ENCODE results near the gene ABHD12. TPM values are rescaled to one million over a fixed set of nuclear protein-coding genes. Genes with fewer than 3 reads are reported as not detected.
"Not testable (repeated sequence)": the region's sequence is repeated elsewhere in the genome, so short reads cannot be mapped to it uniquely, and the experiment has no call there.

The ABHD12 gene
- total RNA-seq, 2 donors from 2014 or later: 33.1 to 47.3 TPM

GRCh38 chr20:25269057-25269832, 121.4 kb downstream of the ABHD12 start:
- H3K4me3 Mint-ChIP-seq: no peak overlapping the region
- H3K9me3 Mint-ChIP-seq: no peaks in the 10 kb centered on the region
- ATAC-seq: no peak
- H3K4me1 Mint-ChIP-seq (ENCODE audit: low read depth in 2 of 2): peaks cover 2 to 3% of the 10 kb centered on the region in 2 donors
- H3K36me3 Mint-ChIP-seq: no peaks in the 10 kb centered on the region
- H3K27ac Mint-ChIP-seq: peak overlapping the region in 1 of 2 donors; percentile 12
- no peaks in the 10 kb centered on the region for H3K27me3 Mint-ChIP-seq
- no peak for DNase-seq (ENCODE audit: low spot score)

GRCh38 chr20:25260770-25261437, 129.7 kb downstream of the ABHD12 start:
- H3K4me1 Mint-ChIP-seq (ENCODE audit: low read depth in 2 of 2); ATAC-seq; H3K9me3 Mint-ChIP-seq; H3K4me3 Mint-ChIP-seq; H3K27ac Mint-ChIP-seq; DNase-seq (ENCODE audit: low spot score); H3K27me3 Mint-ChIP-seq: not testable (repeated sequence)
- H3K36me3 Mint-ChIP-seq: peaks cover 12% of the 10 kb centered on the region

DNA sequence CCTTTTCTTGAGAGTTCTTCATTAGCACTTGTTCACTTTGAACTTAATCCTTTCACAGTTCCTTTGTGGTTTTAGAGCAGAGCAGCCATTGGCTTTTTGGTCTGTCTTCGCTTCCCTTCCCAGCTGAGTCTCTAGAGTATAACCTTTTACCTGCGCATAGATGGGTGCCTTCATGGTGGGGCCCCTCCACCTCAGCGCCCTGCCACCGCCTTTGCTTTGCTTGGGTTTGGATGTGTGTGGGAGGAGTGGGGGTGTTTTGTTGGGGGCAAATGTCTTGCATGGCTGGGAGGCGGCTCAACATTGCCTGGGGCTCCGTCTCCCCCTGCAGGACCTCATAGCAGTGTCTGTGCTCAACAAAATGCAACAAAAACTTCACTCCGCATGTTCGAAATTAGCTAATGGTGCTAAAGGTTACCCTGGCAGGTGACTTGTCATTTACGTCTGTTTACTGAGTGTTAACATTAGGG, 130.8 kb downstream of the ABHD12 start:
- peaks cover 12% of the 10 kb centered on the region for H3K36me3 Mint-ChIP-seq
- H3K27me3 Mint-ChIP-seq: no peaks in the 10 kb centered on the region
- H3K4me3 Mint-ChIP-seq: no peak overlapping the region
- no peaks in the 10 kb centered on the region for H3K9me3 Mint-ChIP-seq
- no peak overlapping the region for H3K27ac Mint-ChIP-seq
- ATAC-seq (no peak), DNase-seq (ENCODE audit: low spot score) (no peak)
- H3K4me1 Mint-ChIP-seq (ENCODE audit: low read depth in 2 of 2): peaks cover 0 to 6% of the 10 kb centered on the region in 2 donors

GRCh38 chr20:25259358-25259757, 131.3 kb downstream of the ABHD12 start:
- Mint-ChIP-seq H3K4me3 (no peak overlapping the region), H3K27ac (no peak overlapping the region), H3K36me3 (peaks cover 12% of the 10 kb centered on the region), H3K27me3 (no peaks in the 10 kb centered on the region), H3K4me1 (ENCODE audit: low read depth in 2 of 2) (peaks cover 3 to 9% of the 10 kb centered on the region in 2 donors), H3K9me3 (no peaks in the 10 kb centered on the region)
- ATAC-seq (no peak), DNase-seq (ENCODE audit: low spot score) (no peak)

DNA sequence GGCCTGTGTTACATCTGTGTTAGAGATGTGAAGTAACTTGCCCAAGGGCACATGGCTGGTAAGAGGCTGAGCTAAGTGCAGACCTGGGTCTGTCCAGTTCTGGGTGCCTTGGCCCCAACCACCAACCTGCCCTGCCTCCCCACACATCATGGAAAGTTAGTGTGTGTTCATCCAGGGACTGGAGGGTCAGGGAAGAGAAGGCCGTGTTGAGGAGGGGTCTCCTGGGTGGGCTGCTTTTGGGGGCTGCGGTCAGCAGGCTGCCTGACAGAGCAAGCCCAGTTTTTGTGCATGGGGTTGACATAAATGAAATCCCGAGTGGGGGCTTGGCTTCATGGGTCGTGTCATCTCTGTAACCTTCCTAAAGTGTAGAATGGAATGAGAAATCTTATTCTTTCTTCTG, 131.8 kb downstream of the ABHD12 start:
- Mint-ChIP-seq H3K27ac (no peak overlapping the region), H3K4me1 (ENCODE audit: low read depth in 2 of 2) (peaks cover 5 to 6% of the 10 kb centered on the region in 2 donors), H3K36me3 (peaks cover 12% of the 10 kb centered on the region), H3K27me3 (no peaks in the 10 kb centered on the region), H3K4me3 (no peak overlapping the region), H3K9me3 (no peaks in the 10 kb centered on the region)
- ATAC-seq (no peak), DNase-seq (ENCODE audit: low spot score) (no peak)

- no peak overlapping the region for H3K27ac Mint-ChIP-seq
- H3K36me3 Mint-ChIP-seq: peaks cover 12% of the 10 kb centered on the region
- no peaks in the 10 kb centered on the region for H3K27me3 Mint-ChIP-seq
- no peak for ATAC-seq
- no peak for DNase-seq (ENCODE audit: low spot score)
- H3K9me3 Mint-ChIP-seq: no peaks in the 10 kb centered on the region
- H3K4me3 Mint-ChIP-seq: no peak overlapping the region
- H3K4me1 Mint-ChIP-seq (ENCODE audit: low read depth in 2 of 2): peaks cover 6 to 7% of the 10 kb centered on the region in 2 donors
Measured at GRCh38 chr20:25258476-25258805, 132.2 kb downstream of the ABHD12 start.

DNA sequence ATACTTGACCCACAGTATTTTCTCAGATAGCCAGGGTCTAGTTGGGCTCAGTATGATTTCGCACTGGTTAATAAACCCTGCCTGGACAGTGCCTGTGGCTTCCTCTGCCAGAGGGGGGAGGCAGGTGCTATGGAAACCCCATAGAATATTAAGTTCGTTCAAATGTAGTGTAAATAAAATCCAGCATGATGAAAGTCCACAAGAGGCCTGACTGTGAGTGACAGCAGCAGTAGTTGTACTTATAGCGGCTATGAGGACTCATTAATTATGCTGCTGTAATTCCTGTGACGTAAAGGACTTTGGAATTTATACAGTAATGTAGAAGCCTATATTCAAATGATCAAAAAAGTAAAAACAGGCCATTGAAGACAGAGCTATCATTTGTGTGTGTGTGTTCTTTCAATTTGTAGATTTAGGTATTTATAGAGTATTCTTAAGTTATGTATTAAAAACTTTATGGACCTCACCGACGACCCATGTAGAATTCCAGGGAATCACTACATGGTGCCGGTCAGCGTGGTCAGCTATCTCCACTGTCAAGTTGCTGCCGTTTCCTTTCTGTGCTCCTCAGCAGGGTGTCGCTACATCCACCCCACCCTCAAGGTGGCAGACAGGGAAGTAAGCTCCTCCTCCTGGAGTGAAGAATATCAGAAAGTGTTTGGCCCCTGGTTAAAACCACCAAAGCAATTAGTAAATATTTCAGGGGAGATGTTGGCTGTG, 132.7 kb downstream of the ABHD12 start:
- Mint-ChIP-seq H3K9me3 (no peaks in the 10 kb centered on the region), H3K4me1 (ENCODE audit: low read depth in 2 of 2) (peaks cover 6 to 7% of the 10 kb centered on the region in 2 donors), H3K36me3 (peaks cover 8% of the 10 kb centered on the region), H3K27me3 (no peaks in the 10 kb centered on the region), H3K4me3 (no peak overlapping the region), H3K27ac (no peak overlapping the region)
- ATAC-seq (no peak), DNase-seq (ENCODE audit: low spot score) (no peak)

- Mint-ChIP-seq H3K9me3 (no peaks in the 10 kb centered on the region), H3K36me3 (peaks cover 7% of the 10 kb centered on the region), H3K4me3 (no peak overlapping the region), H3K27me3 (no peaks in the 10 kb centered on the region), H3K27ac (no peak overlapping the region), H3K4me1 (ENCODE audit: low read depth in 2 of 2) (peaks cover 6 to 10% of the 10 kb centered on the region in 2 donors)
- ATAC-seq (no peak), DNase-seq (ENCODE audit: low spot score) (no peak)
Measured at GRCh38 chr20:25257130-25257529, 133.5 kb downstream of the ABHD12 start.

DNA sequence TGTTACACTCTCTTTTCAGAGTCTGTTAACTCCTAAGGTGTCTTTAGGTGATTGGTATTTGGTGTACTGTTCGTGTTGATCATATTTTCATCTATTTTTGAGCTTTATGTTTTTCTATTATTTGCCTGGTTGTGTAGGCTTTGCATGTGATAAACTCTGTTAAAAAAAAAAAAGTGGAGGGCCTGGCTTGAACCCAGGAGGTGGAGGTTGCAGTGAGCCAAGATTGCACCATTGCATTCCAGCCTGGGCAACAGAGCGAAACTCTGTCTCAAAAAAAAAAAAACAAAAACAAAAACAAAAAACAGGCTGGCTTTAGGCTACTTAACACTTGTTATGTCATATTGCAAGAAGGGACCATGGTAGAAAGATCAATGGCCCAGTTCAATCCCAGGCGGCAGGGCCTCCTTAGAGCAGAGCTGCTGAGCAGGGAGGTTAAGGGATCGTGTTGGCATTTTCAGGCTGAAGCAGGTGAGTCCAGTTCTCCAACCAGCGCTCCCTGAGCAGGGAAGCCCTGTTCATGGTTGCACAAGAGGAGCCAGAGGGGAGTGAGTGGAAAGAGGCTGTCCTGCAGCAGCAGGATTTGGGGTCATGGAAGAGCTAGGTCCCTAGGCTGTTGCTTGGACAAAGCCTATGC, 134.3 kb downstream of the ABHD12 start:
- Mint-ChIP-seq H3K27ac (no peak overlapping the region), H3K4me1 (ENCODE audit: low read depth in 2 of 2) (peaks cover 6 to 10% of the 10 kb centered on the region in 2 donors)
- ATAC-seq: no peak

DNA sequence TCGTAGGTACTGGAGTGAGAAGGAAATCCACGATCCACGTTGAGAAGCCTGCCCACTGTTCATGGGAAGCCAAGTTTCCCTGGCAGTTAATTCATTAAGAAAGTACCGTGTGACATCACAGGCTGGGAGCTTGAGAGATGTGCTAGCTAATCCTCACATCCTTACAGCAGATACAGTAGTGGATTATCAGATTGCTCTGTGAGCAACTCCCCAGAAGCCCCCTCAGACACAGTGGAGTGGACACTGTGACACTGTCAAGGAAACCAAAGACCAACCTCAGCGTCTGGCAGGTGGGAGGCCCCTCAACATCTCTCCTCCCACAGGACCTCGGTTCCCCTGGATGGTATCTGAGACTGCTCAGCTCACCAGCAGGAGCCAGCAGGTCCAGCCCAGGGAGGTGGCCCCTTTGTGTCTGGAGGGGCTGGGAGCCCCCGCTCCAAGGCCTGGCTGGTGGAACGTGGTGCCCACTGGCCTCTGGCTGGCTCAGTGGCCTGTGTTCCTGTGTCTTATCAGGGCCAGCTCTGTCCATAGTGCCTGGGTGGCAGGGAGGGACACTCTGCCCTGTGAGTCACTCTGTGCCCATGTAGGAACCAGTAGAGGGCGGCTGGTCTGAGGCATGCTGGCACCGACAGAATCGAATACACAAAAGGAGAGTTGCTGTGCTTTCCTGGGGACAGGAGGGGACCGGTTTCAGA, 135.5 kb downstream of the ABHD12 start:
- ATAC-seq (peak in 1 of 2 donors; percentile 40), DNase-seq (ENCODE audit: low spot score) (no peak)
- Mint-ChIP-seq H3K27me3 (no peaks in the 10 kb centered on the region), H3K27ac (no peak overlapping the region), H3K9me3 (no peaks in the 10 kb centered on the region), H3K4me3 (no peak overlapping the region), H3K36me3 (no peaks in the 10 kb centered on the region), H3K4me1 (ENCODE audit: low read depth in 2 of 2) (peaks cover 6 to 13% of the 10 kb centered on the region in 2 donors)

More for the DNA sequence above, 134.3 kb downstream of the ABHD12 start:
- H3K27me3 Mint-ChIP-seq: no peaks in the 10 kb centered on the region
- DNase-seq (ENCODE audit: low spot score): no peak
- H3K9me3 Mint-ChIP-seq: no peaks in the 10 kb centered on the region
- H3K36me3 Mint-ChIP-seq: no peaks in the 10 kb centered on the region
- H3K4me3 Mint-ChIP-seq: no peak overlapping the region

DNA sequence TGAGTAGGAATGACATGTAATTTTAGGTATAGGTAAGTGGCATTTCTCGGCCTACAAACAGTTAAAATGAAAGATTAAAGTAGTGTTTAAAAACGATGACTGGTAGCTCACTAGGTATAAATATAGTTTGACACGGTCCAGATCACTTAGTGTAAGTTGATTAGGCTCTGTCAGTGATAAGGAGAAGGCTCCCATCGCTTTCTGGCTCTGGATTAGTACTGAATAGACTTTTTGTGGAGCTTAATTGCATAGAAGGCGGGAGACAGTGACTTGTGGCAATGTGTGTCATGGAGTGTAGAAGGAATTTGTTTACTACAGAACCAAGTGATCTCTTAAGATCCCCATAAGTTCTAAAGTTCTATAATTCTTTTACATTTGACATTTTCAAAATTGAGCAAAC, 136.1 kb downstream of the ABHD12 start:
- Mint-ChIP-seq H3K4me3 (no peak overlapping the region), H3K27me3 (no peaks in the 10 kb centered on the region), H3K27ac (no peak overlapping the region), H3K4me1 (ENCODE audit: low read depth in 2 of 2) (peaks cover 7 to 13% of the 10 kb centered on the region in 2 donors), H3K9me3 (no peaks in the 10 kb centered on the region), H3K36me3 (no peaks in the 10 kb centered on the region)
- no peak for DNase-seq (ENCODE audit: low spot score)
- no peak for ATAC-seq

GRCh38 chr20:25253606-25254275, 136.9 kb downstream of the ABHD12 start:
- ATAC-seq: no peak
- H3K27ac Mint-ChIP-seq: no peak overlapping the region
- no peaks in the 10 kb centered on the region for H3K9me3 Mint-ChIP-seq
- peaks cover 15 to 20% of the 10 kb centered on the region in 2 donors for H3K4me1 Mint-ChIP-seq (ENCODE audit: low read depth in 2 of 2)
- H3K4me3 Mint-ChIP-seq: no peak overlapping the region
- no peaks in the 10 kb centered on the region for H3K27me3 Mint-ChIP-seq
- no peak for DNase-seq (ENCODE audit: low spot score)
- H3K36me3 Mint-ChIP-seq: no peaks in the 10 kb centered on the region
